Fibroblast of peridontal ligament (primary cell): Measurements from ENCODE around the gene LSAMP.
A peak's percentile ranks its signal among the peaks of the same experiment; 100 is the strongest.
"Not testable (repeated sequence)": the region's sequence is repeated elsewhere in the genome, so short reads cannot be mapped to it uniquely, and the experiment has no call there.

Experiments
- DNase-seq: peaks from one replicate; pipeline ENCODE4 v3.0.0-alpha.2; 2010; ENCODE audit errors: extremely low read depth

Gene LSAMP

DNA sequence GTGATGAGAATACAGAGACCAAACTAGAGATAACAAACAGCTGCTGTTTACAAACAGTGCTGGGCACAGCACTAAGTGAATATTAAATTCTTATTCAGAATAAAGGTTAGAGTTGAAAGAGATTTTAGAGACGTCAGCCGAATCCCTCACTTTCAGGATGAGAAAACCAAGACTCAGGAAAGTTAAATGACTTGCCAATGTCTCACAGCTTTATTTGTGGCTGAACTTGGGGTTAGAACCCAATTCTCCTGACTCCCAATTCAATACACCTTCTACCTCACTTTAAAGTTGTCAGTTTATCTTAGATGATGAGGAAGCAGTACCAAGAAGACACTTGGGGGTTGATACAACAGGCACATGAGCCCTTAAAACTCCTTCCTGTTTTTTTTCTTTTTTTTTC is 641.1 kb downstream of the LSAMP start:
- no peak for DNase-seq

DNA sequence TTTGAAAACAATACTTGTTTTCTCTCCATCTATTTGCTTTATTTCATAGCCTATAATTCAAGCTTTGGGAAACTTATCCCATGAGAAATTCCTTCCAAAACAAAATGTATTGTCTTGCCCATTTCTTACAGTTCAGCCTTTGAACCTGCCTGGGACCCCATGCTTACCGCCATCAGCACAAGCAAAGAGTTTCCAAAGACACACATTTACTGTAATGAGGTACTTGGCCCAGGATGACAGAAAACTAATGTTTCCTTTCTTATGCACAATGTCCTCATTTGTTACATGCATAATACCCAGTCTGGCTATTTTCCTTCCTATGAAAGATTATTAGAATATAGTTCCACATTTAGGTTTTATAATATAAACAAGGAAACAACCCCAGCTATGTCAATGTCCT is 641.6 kb downstream of the LSAMP start:
- no peak for DNase-seq

DNA sequence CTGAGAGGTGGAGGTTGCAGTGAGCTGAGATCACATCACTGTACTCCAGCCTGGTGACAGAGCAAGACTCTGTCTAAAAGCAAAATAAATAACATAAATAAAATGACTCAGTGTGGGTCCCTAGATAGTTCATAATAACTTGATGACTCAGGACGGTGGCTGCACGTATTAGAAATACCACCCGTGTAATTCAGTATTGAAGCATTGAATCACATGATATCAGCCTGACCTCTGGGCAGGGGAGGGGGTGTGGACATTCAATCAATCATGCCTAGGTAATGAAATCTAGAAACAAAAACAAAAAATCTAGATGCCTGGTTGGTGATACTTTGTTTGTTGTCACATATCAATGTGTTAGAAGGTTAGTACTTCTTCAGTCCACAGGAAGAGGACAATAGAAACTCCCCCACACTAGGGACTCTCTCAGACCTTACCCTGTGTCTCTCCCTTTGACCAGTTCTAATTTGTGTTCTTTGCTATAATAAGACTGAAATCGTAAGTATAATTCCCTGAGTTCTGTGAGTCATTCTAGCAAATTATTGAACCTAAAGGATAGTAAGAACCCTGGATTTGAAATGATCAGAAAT is 644.7 kb downstream of the LSAMP start:
- peak; percentile 52 for DNase-seq

DNA sequence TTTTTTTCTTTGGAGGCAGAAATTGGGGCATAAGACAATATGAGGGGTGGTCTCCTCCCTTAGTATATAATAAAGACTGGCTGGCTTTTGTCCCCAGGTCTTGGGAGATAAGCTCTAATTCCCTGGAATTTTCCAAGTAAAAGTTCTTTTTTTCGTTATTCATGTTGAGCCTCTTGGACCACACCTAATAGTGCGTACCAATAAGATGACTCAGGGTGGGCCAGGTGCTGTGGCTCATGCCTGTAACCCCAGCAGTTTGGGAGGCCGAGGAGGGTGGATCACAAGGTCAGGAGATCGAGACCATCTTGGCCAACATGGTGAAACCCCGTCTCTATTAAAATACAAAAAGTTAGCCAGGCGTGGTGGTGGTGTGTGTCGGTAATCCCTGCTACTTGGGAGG is 645.2 kb downstream of the LSAMP start:
- DNase-seq, result not testable (repeated sequence)

DNA sequence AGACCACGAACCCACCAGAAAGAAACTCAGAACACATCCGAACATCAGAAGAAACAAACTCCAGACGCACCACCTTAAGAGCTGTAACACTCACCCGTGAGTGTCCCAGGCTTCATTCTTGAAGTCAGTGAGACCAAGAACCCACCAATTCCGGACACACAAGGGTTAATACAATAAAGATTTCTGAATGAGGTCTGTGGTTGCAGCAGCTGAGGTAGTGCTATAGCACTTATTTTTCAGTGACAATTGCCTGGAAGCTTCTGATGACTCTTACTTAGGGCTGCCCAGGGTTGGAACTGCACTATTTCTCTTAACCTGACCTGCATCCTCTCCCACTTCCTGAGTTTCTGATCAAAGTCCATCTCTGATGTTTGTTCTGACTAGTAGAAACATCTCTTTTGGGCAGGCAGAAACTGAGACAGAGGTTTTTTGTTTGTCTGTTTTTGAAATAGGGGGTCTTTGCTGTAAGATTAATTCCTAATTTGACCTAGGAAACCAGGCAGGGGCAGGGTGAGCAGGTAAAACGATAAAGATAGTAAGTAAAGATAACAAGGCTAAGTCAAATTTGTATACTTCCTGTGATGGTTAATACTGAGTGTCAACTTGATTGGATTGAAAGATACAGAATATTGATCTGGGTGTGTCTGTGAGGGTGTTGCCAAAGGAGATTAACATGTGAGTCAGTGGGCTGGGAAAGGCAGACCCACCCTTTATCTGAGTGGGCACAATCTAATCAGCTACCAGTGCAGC is 652.9 kb downstream of the LSAMP start:
- DNase-seq, result peak; percentile 17

DNA sequence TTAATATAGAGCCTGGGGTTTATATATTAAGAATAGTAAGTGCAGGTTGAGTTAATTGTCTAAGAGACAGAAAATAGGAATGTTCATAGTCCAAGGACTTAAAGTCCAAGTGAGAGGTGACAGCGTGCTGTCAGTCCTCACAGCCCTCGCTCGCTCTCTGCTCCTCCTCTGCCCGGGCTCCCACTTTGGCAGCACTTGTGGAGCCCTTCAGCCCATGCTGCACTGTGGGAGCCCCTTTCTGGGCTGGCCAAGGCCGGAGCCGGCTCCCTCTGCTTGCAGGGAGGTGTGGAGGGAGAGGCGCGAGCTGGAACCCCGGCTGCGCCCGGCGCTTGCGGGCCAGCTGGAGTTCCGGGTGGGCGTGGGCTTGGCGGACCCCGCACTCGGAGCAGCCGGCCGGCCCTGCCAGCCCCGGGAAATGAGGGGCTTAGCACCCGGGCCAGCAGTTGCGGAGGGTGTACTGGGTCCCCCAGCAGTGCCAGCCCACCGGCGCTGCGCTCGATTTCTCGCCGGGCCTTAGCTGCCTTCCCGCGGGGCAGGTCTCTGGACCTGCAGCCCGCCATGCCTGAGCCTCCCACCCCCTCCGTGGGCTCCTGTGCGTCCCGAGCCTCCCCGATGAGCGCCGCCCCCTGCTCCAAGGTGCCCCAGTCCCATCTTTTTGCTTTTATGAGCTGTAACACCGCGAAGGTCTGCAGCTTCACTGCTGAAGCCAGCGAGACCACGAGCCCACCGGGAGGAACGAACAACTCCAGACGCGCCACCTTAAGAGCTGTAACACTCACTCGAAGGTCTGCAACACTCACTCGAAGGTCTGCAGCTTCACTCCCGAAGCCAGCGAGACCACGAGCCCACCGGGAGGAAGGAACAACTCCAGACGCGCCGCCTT is 653.8 kb downstream of the LSAMP start:
- not testable (repeated sequence) for DNase-seq

DNA sequence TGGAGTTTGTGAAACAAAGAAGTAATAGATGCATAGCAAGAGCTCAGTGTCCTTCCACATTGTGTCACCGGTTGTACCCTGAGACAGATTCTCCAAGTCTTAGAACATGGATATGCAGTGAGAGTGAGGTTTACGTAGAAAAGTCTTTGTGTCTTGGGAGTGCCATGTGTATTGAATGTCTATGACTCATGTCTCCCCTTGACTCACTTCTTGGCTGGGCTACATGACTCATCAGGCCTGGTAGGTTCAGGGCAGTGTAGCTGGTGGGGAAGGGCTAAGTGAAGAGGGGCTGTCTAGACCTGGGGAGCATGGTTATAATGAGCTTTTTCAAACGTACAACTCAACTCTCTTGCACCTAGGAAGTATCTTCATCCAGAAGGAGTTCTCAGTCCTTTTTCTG is 654.5 kb downstream of the LSAMP start:
- DNase-seq, result peak; percentile 96

DNA sequence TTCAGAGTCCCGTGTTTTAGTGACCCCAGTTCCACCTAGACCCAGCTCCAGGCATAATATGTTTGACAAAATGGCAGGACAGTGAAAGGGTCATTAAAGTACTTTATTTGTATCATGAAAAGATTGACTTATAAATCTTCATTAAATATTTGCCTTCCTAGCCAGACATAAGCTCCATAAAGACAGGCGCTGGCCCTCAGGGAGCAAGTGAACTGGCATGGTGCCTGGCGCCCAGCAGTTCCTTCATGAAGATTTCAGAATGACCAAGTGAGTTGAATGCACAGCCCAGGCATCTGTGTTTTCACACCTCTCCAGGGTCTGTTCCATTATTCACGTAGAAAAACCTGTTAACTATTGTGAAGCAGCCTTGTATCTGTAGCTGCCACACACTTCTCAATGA is 655.8 kb downstream of the LSAMP start:
- no peak for DNase-seq

DNA sequence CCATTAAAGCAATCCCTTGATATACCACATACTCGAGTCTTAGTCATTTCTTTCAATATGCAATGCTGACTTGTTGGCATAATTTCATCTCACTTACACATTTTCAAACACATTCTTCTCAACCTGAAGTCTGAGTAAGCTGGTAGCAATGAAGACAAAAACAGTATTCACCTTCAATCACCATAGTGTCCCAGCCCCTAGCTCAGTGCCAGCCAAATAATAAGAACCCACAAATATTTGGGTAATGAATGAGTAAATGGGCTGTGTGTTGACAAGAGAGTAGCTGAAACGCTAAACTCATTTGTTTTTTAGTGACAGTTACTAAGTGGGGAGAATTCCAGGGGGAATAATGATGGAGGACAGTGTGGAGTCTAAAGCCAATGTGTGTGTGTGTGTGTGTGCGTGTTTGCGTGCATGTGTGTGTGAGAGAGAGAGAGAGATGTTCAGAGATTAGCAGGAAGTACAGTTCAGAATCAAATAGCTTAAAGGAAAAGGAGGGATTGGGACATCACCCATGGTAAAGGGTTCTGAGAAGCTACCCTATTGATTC is 656.3 kb downstream of the LSAMP start:
- DNase-seq, result peak; percentile 84

DNA sequence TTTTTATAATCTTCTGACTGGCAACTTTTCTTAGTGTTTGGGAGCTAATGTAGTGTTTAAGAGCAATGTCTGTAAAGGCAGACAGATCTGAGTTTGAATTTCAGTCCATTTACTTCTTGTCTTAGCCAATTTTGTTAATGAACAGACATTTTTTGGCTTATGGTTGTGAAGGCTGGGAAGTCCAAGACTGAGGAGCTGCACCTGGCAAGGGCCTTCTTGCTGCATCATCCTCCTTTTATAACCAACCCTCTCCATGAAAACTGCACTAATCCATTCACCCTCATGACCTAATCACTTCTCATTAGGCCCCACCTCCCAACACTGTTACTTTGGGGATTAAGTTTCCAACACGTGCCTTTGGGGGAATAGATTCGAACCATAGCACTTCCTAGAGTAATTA is 657.5 kb downstream of the LSAMP start:
- DNase-seq, result no peak

DNA sequence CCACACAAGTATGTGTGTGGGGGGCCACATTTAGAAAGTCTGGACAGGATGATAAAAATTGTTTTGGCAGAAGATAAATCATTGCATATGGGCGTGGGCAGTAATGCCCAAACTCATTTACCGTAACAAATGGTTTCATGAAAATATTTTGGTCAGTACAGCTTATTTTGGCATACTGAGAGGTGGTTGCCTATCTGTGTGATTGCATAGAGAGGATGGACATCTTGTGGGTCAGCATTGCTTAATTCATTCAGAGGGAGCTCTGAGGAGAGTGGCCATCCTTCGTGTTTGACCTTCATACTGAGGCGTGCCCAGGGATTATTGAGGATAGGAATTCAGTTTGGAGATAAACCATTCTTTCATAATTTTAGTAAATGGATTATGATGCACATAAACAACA is 659.5 kb downstream of the LSAMP start:
- DNase-seq, result peak; percentile 37

DNA sequence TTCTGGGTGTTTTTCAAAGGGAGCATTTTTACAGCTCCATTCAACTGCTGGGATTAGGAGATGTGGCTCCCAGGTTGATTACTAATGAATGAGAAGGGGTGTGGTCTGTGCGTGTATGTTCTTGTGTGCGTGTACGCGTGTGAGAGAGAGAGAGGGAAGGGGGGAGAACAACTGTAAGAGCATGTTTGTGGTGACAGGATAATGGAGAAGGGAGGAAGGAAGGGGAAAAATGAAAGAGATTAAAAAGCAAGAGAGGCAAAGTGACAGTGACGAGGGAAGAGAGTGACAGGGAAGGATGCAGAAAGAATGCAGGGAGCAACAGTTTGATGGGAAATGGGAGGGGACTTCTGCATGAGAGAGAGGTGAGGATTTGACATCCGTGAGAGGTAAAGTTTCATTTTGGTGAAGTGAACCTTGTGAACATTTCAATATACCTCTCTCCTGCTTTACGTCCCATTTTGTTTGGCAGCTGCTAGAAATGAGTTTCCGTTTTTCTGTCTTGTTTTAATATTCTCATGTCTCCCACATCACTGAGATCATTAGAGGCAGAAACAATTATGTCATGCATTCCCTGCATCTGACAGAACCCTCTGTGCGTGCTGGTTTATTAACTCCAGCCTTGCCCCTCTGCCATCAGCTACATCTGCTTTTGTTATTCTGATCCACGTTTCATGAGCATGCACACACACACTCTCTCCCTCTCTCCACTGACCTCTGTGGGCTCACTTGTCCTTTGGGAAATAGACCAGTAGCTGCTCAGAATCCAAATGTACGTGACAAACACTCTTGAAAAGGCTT is 660.3 kb downstream of the LSAMP start:
- peak; percentile 97 for DNase-seq

DNA sequence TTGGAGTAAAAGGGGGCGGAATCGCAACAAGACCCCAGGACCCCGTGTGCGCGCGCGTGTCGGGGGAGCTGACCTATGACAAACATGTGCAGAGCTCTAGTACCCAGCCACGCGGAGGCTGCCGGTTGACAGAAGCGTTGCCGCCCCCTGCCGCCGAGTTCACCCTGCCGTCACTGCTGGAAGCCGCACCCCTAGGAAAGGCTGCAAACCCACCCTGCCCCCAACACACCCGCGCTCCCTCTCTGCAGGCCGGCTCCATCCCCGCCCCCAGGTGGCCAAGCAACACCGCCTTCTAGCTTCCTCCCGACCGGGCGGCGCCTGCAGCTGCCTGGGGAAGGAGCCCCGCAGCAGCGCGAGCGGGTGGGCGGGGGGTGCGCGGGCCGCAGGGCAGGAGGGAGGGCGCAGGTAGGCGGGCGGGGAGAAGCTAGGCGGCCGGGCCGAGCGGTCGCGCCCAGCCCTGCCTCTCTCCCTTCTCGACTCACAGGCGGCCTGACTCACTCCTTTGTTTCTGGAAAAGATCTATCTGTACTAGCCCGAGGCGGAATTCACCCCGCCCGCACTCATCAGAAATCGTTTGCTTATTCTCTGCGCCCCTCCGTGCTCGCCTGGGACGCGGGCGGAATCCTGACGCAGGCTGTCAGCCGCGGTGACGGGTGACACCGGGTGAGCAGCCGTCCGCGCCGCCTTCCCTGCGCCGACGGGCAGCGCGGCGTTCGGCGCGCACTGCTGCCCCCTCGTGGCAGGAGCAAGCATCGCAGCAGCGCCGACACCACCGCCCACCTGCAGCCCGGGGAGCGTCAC is 661.1 kb downstream of the LSAMP start:
- peak; percentile 86 for DNase-seq

DNA sequence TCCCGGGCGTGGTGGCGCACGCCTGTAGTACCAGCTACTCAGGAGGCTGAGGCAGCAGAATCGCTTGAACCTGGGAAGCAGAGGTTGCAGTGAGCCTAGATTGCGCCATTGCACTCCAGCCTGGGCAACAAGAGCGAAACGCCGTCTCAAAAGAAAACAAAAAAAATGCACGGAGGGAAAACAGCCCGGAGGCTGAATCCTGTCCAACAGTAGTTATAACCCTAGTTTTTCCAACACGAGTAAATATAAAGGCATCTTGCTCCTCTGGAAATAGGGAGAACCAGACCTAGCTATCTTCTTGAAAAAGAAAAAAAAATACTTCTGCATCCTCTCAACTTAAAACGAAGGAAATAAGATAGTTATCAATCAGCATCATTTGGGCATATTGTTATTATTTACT is 661.9 kb downstream of the LSAMP start:
- not testable (repeated sequence) for DNase-seq

DNA sequence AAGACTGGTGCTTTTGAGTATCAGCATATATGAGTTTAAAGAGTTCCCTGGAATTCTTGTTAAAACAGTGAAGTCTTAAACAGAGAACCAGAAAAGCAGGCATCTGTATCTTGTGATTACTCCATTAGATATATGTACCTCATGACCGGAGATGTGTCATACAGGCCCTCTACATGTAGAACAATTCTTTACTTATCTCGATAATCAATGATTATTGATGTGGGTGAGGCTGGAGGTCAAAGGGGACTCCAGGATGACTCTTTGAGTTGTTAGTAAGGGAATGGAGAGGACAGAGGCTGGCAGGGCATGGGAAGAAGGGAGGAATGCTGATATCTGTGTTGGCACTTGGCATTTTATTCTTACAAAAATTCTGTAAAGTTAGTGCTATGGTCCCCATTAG is 666.3 kb downstream of the LSAMP start:
- no peak for DNase-seq

DNA sequence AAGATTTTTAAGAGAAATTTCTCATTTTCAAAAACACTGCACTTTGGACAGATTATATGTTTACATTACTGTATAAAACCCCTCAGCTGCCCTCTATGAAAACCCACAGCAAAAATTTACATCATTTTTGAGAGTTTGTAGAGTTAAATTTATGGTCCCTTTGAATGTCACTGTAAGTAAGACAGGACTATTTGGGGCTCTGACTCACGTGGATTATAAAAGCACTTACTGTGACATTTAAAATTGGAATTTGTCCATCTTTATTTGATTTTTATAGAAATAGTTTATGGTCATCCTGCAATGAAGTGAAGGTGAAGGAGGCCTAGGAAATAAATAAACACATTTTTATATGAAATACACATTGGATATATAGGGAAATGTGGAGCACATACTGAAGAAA is 672.3 kb downstream of the LSAMP start:
- no peak for DNase-seq

DNA sequence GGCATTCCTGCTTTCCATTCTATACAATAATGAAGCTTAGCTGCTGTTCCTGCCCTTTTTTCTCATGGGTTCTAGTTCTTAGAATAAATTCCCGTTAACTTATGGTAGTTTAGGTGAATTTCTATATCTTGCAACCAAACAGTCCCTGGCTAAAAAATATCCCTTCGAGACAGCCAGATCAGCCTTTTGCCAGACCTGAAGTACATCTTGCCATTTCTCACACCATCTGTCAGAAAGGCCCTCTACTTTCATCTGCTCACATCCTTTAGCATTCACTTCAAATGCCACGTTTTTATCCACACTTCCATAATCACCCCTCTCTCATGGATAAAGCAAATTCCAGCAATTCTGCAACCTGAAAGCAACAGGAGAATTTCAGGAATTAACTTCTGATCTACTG is 676.6 kb downstream of the LSAMP start:
- no peak for DNase-seq

DNA sequence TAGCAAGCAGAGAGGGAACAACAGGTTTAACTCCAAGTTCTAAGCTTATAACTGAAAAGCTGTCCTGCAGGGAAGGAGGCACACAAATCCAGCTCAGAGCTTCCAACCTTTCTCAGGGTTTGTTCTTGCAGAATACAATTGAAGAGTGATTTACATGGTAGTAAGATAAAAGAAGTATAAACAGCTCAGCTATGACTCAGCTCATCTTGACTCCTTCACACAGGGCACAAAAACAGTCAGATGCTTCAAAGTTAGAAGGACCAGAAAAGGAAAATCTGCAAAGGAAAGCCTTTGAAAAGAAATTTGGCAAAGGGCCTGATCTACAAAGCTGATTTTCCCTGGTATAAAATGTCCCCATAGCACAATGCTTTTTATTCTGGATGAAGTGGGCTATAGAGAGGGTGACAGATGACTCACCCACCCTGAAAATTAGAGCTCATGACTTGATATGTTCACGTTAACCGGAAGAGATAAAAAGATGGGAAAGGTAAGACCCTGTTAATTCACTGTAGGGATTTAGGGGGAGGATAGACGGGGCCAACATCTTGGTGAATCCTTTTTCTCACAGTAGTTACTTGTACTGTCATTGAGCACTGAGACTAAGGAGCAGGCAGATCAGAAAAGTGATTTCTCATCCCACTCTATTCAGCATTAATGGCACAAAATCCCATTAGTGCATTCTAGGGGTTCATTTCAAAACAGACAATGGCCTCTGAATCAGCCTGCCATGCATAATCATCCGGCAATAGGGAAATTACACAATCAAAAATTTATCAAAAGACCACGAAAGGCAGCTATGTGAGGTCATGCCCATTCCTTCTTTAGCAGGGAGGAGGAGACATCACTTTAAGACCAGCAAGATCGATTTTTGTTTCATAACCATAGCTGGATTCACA is 678.5 kb downstream of the LSAMP start:
- peak; percentile 68 for DNase-seq

DNA sequence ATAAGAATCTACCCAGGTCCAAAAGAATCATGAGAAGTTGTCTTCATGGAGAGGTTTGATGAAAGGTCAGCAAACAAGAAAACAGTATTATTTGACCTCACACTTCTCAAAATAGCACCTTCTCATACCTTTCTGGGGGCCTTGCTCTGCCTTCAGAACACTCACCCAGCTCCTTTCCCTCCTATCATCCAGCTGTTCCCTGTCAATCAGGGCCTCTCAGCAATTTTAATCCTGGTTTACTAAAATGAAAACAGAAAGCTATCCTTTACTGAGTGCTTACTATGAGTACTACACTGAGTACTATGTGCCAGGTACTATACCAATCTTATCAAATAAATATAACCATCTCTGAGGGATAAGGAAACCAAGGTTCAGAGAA is 683.4 kb downstream of the LSAMP start:
- DNase-seq, result no peak

DNA sequence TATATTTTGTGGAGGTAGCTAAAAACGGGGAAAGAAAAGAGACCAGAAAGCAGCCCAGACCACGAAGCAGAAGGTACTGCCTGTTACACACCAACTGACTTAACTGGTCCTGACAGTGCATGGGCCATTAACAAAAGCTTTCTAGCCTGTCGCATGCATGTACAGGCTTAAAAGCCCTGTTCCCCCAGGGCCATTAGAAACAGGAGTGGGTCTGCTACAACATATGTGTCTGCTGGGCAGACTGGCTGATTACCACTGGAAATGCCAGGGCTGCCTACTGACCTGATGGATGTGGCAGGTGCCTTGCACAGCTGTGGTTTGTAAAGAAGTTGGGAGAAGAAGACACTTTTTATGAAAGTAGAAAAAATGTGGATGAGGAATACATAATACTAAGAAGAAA is 684.6 kb downstream of the LSAMP start:
- no peak for DNase-seq
